Measurements from ENCODE around the gene SBNO2.
A peak's percentile ranks its signal among the peaks of the same experiment; 100 is the strongest.

Gene SBNO2

GRCh38 chr19:1068009-1069001 is 105.8 kb downstream of the SBNO2 start:
- DNase-seq, result no peak

- no peak for DNase-seq
These were observed 106.6 kb downstream of the SBNO2 start for GRCh38 chr19:1067341-1067957.

GRCh38 chr19:1066748-1067340 is 107.2 kb downstream of the SBNO2 start, which contains the start of gene ARHGAP45:
Gene ARHGAP45 (plus strand): TSS chr19:1067167. CDS start chr19:1067406, 239 bp downstream.
- DNase-seq, result peak; percentile 66 to 76

GRCh38 chr19:1066251-1066747 is 107.8 kb downstream of the SBNO2 start:
- no peak for DNase-seq

GRCh38 chr19:1065606-1066109 is 108.4 kb downstream of the SBNO2 start:
- DNase-seq, result no peak

GRCh38 chr19:1064661-1065605 is 109.1 kb downstream of the SBNO2 start:
- peak; percentile 66 to 71 for DNase-seq

- no peak for DNase-seq
These were observed 110.0 kb downstream of the SBNO2 start for GRCh38 chr19:1063909-1064660.

GRCh38 chr19:1063030-1063908 is 110.8 kb downstream of the SBNO2 start:
- DNase-seq, result peak in 1 of 2 donors; percentile 64

- DNase-seq, result peak in 1 of 2 donors; percentile 49
These were observed 111.6 kb downstream of the SBNO2 start for GRCh38 chr19:1062387-1063029.

- DNase-seq, result no peak
These were observed 112.1 kb downstream of the SBNO2 start for GRCh38 chr19:1061987-1062386.

- no peak for DNase-seq
These were observed 113.4 kb downstream of the SBNO2 start for GRCh38 chr19:1060689-1061088.

GRCh38 chr19:1058112-1058511 is 116.0 kb downstream of the SBNO2 start:
- DNase-seq, result no peak
